Fibroblast of villous mesenchyme (primary cell): ENCODE measurements around the gene INSYN1. TPM values are rescaled to one million over a fixed set of nuclear protein-coding genes. Genes with fewer than 3 reads are reported as not detected.
"Not testable (repeated sequence)": the region's sequence is repeated elsewhere in the genome, so short reads cannot be mapped to it uniquely, and the experiment has no call there.

Source experiments
- DNase-seq: peaks from one replicate; pipeline ENCODE4 v3.0.0-alpha.2; 2010; ENCODE audit warnings: low read depth
- H3K4me3 ChIP-seq: 2 replicates; pipeline ENCODE4 v1.5.1; 2011; ENCODE audit warnings: low read depth, mild to moderate bottlenecking, low read length
- CTCF ChIP-seq: IDR thresholded peaks from 2 replicates; pipeline ENCODE4 v1.5.1; 2012; ENCODE audit warnings: low read depth, mild to moderate bottlenecking, low read length; ENCODE audit not compliant: insufficient read depth
- total RNA-seq: library from RNA; depleted of rRNA; stranded (reverse); fragments of >200 nt; gene quantifications from 2 replicates; pipeline ENCODE4 v1.2.3, GENCODE V29; 2012

INSYN1 gene
- total RNA-seq, 1 donor = under 0.01 TPM

- TF ChIP-seq CTCF = no peak
- no peak overlapping the region for H3K4me3 ChIP-seq
- no peak for DNase-seq
Measured at GRCh38 chr15:73709241-73709640, 43.9 kb downstream of the INSYN1 start.

GRCh38 chr15:73708691-73709090 lies 44.5 kb downstream of the INSYN1 start:
- TF ChIP-seq CTCF = no peak
- no peak for DNase-seq
- no peak overlapping the region for H3K4me3 ChIP-seq

- peak; percentile 50 for DNase-seq
- TF ChIP-seq CTCF = peak; percentile 80
Measured at GRCh38 chr15:73704869-73705645, 48.1 kb downstream of the INSYN1 start.

GRCh38 chr15:73704142-73704868 lies 48.8 kb downstream of the INSYN1 start:
- H3K4me3 ChIP-seq = not testable (repeated sequence)

More at GRCh38 chr15:73704869-73705645, 48.1 kb downstream of the INSYN1 start:
- no peak overlapping the region for H3K4me3 ChIP-seq

GRCh38 chr15:73703601-73704000 lies 49.5 kb downstream of the INSYN1 start:
- not testable (repeated sequence) for DNase-seq, H3K4me3 ChIP-seq

More at GRCh38 chr15:73704142-73704868, 48.8 kb downstream of the INSYN1 start:
- not testable (repeated sequence) for DNase-seq

- H3K4me3 ChIP-seq, DNase-seq: not testable (repeated sequence)
Measured at GRCh38 chr15:73702311-73703239, 50.6 kb downstream of the INSYN1 start.

GRCh38 chr15:73700041-73700842 lies 52.9 kb downstream of the INSYN1 start:
- peak; percentile 84 for DNase-seq

More at GRCh38 chr15:73700041-73700842, 52.9 kb downstream of the INSYN1 start:
- H3K4me3 ChIP-seq = no peak overlapping the region
- peak; percentile 93 for TF ChIP-seq CTCF
